NCI-H526 treated with DMSO at 0.1 percent for 48 hours (cell line): Measurements from ENCODE around the gene UBE2Q1.

Experiments
- DNase-seq: peaks from one replicate; lab custom pipeline; 2025; lab: John Stamatoyannopoulos, UW

The UBE2Q1 gene

DNA sequence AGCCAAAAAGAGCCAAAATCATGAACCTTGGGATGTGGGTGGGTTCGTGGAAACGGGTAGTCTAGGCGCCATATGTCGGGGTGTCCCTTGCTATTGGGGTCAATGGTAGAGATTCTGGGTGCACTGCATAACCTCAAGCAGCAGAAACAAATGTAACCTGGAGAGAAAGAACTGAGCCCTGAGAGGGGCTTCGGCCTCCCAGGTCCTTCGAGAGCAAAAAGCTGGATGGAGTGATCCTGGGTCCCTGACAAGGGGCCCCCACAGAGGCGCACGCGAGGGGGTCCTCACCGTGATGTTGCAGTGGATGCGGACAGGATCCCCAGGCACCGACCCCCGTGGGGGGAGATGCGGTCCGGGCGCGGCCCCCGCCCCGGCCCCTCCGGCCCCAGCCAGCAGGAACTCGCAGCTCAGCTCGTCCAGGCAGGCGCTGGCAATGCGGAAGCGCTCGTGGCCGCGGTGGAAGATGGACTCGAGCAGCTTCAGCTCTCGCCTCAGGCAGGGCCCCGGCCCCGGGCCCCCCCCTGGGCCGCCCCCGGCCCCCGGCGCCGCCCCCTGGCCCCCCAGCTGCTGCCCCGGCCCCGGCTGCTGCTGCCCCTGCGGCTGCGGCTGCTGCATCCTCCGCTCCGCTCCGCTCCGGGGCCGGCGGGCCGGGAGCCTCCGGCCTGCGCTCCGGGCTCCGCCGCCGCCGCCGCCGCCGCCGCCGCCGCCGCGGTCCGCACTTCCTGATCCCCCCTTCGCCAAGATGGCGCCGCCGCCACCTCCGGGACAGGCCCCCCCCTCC is at the start of gene UBE2Q1:
Gene UBE2Q1, minus strand, starts transcription at position 724 of the 781 bp plus-strand sequence. Its CDS starts 109 bp downstream, at position 615.
- DNase-seq, result no peak

DNA sequence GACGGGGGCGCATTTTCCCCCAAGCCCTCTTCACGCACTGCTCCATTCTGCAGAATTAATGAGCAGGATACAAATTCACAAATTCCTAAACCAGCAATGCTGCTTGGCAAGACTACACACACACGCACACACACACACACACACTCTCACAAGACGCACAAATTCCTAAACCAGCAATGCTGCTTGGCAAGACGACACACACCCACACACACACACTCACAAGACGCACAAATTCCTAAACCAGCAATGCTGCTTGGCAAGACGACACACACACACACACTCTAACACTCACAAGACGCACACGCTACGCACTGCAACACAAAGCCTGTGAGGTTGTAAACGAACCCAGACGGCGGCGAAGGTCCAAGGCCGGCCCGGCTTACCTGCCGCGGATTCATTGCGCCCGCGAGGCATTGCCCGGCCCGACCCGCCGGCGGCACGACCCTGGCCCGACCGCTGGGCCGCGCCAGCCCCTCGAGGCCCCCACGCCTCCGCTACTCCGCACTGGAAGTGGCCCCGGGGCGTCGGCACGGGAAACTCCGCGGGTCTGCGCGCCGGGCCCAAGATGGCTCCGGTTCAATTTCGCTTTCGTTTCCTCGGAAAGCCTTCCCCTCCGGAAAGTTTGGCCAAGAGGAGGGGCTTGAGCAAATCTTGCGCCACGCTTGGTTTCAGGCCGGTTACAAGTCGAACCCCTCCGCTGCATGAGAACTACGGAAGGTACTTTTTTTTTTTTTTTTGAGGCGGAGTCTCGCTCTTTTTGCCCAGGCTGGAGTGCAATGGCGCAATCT is 49.3 kb upstream of the UBE2Q1 start, which contains the start of gene ADAR:
Gene ADAR, minus strand, starts transcription at position 578 of the 788 bp plus-strand sequence. Its CDS starts 180 bp downstream, at position 398.
- DNase-seq, result peak; percentile 87

DNA sequence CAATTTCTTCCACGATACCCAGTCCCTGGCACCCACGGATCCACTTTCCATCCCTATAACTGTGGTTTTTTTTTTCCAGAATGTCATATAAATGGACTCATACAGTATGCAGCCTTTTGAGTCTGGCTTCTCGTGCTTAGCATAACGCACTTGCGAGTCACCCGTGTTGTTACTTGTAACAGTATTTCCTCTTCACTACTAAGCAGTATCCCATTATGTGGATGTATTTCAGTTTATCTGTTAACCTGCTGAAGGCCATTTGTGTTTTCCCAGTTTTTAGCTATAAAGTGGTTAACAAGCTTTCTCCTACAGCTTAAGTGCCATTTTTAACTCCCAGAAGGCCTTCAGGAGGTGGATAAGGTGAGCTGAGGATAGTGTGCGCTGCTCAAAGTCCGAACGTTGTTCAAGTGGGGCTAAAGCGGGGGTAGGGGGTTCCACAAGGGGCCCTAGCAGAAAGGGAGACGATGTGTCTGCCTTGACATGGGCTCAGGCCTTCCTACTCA is 48.7 kb upstream of the UBE2Q1 start:
- DNase-seq, result peak; percentile 77

DNA sequence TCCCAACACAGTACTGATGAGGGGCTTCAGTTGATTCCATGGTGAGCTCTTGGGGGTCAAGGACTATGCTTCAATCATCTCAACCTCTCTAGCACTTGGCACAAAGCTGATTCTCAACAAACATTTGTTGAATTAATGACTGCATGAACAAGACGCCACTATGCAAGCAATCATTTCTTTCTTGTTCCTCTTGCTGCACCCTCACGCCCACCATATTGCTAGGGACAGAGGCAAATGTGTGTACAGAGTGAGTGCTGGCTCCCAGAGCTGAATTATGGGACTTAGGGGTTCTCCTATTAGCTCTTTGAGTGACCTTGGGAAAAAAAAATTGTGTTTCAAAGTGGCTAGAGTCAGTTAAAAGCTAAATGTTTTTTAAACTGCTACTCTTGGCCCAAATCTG is 47.1 kb upstream of the UBE2Q1 start:
- DNase-seq, result no peak

DNA sequence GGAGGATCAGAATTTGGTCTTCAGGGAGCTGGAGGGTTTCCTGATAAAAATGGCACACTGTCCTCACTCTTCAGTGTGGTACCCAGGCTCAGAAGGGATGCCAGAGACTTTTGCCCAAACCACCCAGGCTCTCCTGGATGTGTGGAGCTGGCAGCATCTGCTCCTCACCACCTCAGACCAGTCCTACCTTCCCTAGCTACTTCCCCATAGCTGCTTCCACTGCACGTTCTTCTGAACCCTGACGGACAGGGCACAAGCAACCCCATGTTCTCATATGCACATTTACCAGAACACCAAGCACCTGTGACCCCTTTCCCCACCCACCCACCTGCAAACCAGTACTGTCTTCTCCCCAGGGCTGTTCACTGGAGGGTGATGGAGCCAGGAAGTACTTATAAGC is 44.9 kb upstream of the UBE2Q1 start:
- no peak for DNase-seq

DNA sequence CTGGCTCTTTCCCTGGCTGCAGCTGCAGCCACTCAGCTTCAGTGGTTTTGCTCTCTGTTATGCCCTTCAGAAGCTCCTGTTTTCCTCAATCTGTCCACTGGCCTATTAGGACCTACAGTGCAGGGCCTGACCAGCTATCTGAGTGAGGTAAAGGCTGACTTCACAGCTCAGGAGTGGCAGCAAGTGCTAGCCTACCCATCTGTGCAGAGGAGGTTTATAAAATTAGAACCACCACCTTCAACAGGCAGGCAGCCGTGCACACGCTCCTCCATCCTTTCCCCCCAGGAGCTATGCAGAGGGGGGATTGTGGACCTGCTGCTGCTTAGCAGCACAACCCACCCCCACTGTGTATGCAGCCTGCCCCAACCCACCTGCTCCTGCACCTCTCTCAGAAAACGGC is 41.2 kb upstream of the UBE2Q1 start:
- DNase-seq, result no peak

DNA sequence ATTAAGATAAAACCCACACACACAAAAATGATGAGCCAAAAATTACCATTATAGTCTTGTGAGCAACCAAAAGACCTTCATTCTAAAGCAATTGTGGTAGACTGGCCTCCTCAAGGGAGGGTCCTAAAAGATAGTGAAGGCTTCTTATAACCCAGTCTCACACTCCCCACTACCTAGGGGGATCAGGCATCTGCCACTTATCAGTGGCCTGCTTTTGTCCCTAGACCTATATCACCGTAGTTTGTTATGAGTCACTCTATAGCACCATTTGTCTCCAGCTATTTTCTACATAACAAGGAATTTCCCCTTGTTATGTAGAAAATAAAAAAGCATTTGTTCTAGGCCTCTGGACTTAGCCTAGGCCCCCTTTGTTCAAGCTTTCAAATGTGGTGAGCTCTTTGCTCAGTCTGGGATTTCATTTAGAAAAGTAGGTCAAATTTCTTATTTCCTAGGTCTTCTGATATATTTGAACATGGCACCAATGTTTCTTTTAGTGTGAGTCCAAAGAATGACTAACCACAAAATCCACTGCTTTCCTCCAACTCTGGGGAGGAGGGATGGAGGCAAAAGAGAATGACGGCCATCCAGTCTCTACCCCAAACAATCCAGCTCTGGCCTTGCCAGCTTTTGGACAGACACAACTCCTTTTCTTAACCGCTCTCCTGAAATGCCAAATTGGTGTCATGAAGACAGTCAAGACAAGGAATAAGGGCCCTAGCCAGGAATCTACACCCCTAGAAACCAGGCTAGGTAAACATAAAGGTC is 40.6 kb upstream of the UBE2Q1 start:
- no peak for DNase-seq

DNA sequence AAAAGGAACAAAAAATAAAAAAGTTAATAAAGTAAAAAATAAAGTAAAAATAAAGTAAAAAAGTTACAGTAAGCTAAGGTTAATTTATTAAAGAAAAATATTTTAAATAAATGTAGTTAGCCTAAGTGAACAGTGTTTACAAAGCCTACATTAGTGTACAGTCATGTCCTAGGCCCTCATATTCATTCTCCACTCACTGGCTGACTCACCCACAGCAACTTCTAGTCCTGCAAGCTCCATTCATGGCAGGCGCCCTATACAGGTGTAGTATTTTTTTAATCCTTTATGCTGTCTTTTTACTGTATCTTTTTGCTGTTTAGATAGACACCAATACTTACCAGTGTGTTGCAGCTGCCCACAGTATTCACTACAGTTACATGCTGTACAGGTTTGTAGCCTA is 37.2 kb upstream of the UBE2Q1 start:
- DNase-seq, result no peak

DNA sequence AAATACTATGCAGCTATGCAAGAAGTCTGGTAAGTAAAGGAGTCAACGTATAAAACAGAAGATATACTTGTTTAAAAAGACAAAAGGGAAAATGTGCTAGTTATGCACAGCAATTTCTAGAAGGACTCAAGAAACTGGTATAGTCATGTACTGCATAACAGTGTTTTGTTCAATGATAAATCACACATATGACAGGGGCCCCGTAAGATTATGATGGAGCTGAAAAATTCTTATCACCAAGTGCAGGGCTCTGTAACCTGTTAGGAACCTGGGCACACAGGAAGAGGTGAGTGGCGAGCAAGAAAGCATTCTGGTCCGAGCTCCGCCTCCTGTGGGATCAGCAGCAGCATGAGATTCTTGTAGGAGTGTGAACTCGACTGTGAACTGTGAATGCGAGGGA is 36.3 kb upstream of the UBE2Q1 start:
- no peak for DNase-seq

DNA sequence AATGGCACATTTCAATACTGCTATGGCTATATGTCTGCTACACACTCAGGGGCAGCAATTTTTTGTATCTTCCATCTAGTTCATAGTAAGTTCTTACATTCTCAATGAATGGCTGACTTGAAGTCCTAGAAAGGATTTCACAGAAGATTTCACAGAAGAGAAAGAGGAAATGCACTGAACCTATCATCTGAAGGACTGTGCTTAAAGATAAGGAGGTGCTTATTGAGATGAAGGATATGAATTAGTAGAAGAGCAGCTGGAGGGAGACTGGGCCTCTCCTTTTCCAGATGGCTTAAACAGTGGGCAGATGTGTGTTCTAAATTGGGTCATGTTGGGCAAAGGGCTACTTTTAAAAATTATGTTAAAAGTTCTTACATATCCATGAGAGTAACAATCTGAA is 34.9 kb upstream of the UBE2Q1 start:
- DNase-seq, result no peak

DNA sequence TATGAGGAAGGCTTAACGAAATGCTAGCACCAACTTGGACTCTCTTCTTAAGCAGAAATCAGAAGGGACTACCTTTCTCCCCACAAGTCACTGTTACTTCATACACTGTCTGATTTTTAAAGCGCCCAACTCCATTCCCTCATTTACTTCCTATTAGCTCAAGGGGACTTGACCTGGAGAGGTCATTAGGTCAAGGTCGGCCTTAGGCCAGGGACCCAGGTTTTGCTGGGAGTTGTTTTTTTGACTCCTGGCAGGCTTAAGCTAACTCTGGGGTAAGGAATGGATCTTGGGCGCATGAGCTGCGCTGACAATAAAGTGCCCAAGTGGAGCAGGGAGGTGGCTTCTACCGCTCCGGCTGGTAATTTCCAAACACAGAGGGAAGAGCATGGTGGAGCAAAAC is 32.7 kb upstream of the UBE2Q1 start:
- DNase-seq, result no peak

DNA sequence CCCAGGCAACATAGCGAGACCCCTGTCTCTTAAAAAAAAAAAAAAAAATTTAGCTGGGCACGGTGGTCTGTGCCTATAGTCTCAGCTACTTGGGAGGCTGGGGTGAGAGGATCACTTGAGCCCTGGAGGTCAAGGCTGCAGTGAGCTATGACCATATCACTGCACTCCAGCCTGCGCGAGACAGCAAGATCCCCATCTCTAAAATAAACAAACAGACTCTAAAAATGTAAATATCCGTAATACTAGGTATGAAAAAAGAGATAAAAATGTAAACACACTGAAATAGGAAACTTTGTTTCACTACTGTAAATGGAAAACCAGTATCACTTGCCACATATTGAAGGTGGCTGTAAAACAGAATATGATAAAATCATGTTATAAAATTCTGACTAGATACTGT is 32.3 kb upstream of the UBE2Q1 start:
- no peak for DNase-seq

DNA sequence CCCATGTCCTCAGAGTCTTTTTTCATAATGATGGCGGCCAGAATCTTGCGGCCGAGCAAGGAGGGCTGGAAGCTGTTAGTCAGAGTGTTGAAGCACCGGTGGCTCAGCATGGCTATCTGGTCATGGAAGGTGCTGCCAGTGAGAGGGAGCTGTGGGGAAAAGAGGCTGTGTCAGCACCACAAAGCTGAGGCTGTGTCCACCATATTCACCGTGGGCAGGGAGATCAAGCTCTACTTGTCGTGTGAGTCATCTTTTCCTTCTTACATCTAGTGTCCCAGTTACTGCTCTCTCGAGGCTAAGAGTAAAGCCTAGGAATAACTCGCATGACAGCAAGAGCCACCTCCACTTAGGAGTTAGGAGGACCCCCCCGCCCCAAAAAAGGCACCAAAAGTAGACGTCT is 31.3 kb upstream of the UBE2Q1 start:
- DNase-seq, result no peak

DNA sequence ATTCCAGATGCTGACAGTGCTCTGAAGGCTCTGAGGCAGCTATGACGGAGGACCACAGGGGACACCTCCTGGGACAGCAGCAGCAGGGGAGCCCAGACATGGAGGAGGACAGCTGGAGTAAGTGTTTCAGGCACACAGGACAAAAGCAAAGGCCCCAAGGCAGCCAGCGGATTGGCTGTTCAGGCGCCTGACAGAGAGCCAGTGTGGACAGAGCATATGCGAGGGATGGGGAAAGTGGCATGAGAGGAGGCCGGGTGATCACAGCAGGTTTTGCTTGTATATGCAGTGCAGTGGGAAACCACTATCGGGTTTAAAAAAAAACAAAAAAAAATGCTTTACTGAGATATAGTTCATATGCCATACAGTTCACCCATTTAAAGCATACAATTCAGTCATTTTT is 28.2 kb upstream of the UBE2Q1 start:
- DNase-seq, result no peak

DNA sequence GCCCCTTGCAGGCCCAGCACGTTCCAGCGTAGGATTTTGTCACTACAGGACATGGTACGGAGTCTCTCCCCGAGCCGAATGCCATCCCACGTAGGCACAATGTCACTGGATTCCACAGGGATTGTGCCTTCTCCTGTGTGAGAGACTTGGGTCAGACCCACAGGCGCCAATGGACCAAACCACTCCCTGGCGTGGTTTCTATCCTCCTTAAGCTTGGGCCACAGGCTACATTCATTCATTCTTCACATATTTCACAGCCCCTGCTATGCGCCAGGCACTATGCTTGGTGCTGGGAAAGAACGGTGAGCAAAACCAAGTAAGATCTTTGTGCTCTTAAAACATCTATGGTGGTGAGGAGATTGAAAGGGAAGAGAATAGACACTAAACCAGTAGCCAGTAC is 27.8 kb upstream of the UBE2Q1 start:
- no peak for DNase-seq

DNA sequence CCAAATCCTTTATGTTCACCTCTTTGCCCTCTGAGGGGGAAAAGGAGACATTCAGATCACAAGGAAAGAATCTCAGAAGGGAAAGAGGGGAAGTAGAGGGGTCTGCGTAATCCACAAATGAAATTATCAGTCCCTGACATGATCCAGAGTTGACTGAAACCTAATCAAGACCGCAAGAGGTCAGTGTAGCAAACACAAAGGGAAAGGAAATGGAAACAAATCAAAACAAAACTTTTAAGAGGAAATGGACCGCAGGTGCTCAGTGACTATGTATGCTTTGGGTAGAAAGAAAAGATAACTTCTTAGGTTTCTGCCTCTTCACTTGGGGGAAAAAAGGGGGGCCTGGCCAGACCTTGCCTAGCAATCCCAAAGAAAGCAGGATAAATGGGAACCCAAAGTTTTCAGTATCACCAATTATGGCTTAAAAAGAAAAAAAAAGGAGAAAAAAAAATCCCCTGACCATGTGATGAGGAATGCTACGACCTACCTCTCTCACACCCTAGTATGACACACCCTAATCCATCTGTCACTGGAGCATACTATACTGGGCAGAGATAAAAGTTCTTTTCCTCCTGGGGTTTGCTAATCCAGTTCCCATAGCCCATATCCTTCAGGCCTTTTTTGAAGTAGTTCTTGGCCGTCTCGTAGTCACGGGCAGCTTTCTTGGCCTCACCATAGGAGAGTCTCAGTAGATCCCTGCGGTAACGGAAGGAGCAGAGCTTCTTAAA is 26.0 kb upstream of the UBE2Q1 start:
- no peak for DNase-seq

DNA sequence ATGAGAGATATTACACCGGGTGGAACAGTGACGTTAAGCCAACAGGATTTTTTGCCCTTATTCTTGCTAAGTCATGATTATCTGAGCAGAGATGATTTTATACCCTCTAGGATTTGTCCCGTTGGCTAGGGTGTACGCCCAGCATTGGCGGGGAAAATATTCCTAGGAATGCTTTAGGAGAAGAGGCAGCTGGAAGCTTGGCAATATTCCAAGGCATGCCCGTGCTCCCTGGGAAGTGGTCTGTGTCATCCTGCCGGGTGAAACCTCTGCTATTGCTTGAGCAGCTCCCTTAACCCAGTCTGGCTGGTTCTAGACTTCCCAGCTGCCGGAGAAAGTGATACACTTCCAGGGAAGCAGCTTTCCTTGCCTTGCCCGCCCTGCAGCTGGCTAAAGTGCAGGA is 25.3 kb upstream of the UBE2Q1 start:
- DNase-seq, result no peak

DNA sequence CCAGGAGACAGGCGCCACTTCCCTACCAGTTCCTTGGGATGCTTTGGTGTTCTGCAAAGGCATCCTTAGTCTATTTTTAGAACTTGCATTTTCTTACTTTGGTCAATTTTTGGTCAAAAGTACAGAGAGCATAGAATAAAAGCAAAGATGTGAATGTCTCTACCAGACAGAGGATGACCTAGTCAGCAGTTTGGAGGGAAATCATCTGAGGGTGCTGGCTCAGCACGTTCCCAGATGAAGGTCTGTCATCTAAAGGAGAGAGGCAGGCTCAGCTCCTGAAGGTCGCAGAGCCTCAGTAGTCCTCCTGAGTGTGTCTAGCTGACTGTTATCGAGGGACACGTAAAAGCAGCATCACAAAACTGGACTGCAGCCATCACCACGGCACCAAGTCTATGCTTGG is 24.4 kb upstream of the UBE2Q1 start:
- no peak for DNase-seq

DNA sequence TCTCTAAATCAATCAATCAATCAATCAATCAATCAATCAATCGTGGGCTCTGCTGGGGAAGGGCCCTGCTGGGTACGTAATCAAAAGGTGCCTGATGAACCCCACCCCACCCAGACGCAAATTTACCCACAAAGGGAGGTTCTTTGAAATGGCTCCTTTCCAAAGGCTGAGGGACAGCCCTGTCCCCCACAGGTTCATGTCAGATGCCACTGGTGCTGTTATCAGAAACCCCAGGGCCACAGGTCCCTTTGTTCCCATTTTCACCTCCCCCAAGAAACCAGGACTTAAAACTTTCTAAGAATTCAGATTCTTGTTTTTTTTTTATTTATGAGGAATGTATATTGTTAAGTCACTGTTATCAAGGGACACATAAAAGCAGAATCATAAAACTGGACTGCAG is 23.3 kb upstream of the UBE2Q1 start:
- no peak for DNase-seq

DNA sequence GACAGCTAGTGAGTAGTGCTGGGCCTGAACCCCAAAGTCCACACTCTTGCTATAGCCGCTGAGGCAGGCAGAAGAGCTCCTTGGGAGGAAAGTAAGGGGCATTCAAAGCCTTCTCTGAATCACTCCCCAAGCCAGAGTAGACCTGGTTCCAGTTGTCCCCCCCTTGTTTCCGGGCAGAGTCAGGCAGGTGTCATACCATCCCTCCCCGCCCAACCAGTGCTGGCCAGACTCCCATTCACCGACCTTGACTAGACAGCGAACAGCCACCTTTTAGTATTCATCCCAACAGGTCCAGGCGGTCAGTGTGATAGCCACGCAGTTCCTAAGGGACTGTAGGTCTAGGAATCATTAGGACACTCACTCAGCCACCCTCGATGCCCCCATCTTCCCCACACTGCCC is 20.9 kb upstream of the UBE2Q1 start:
- no peak for DNase-seq

DNA sequence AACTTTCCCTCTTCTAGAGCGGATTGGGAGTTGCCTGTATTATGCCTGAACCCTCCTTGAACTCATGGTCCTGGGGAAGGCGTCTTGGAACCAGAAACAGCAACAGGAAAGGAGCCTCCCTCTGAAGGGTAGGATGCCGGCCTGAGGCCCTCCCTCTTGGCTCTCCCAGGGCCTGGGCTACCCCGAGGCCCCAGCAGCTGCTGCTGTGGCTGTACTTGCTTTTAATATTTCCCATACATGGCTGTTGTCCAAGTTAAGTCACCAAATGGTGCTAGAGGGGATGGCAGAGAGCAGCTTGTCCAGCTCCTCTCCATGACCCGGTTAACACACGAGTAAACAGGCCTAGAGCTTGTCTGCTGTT is 19.6 kb upstream of the UBE2Q1 start:
- DNase-seq, result no peak
